Breast epithelium (tissue), 3 donors: ENCODE results near the gene MSANTD1.

Experiments
- POLR2A ChIP-seq: fragments of 450-650 bp; IDR thresholded peaks from one replicate; pipeline ENCODE4 v1.6.1; 2016; ENCODE audit warnings: antibody characterized with exemption, mild to moderate bottlenecking, moderate library complexity
- POLR2AphosphoS5 ChIP-seq, 3 donors: sonication (generic); formaldehyde crosslinking; IDR thresholded peaks; one replicate each; pipeline ENCODE4 v1.6.1; 2017; ENCODE audit warnings: antibody characterized with exemption in 3 of 3
- TF ChIP-seq, protein P1 (sequence below), 3 donors: fragments of 450-650 bp; IDR thresholded peaks; one replicate each; pipeline ENCODE4 v1.5.1; 2016 to 2017; ENCODE audit warnings: antibody characterized with exemption in 3 of 3, mild to moderate bottlenecking in 3 of 3, moderate library complexity in 3 of 3

GRCh38 chr4:3217771-3218170, 31.2 kb upstream of the MSANTD1 start:
- TF ChIP-seq, protein P1, sequence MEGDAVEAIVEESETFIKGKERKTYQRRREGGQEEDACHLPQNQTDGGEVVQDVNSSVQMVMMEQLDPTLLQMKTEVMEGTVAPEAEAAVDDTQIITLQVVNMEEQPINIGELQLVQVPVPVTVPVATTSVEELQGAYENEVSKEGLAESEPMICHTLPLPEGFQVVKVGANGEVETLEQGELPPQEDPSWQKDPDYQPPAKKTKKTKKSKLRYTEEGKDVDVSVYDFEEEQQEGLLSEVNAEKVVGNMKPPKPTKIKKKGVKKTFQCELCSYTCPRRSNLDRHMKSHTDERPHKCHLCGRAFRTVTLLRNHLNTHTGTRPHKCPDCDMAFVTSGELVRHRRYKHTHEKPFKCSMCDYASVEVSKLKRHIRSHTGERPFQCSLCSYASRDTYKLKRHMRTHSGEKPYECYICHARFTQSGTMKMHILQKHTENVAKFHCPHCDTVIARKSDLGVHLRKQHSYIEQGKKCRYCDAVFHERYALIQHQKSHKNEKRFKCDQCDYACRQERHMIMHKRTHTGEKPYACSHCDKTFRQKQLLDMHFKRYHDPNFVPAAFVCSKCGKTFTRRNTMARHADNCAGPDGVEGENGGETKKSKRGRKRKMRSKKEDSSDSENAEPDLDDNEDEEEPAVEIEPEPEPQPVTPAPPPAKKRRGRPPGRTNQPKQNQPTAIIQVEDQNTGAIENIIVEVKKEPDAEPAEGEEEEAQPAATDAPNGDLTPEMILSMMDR (IDR thresholded peaks at IDR 0.05), result no peak
- TF ChIP-seq POLR2A (no peak), POLR2AphosphoS5 (IDR thresholded peaks at IDR 0.05) (no peak)
